LNCAP (cell line): ENCODE data around the gene CST3.

Experiments used
- TF ChIP-seq, protein P1 (sequence below): fragments of 450-650 bp; IDR thresholded peaks from 2 replicates; pipeline ENCODE4 v1.5.1; 2017; ENCODE audit warnings: mild to moderate bottlenecking

The CST3 gene

DNA sequence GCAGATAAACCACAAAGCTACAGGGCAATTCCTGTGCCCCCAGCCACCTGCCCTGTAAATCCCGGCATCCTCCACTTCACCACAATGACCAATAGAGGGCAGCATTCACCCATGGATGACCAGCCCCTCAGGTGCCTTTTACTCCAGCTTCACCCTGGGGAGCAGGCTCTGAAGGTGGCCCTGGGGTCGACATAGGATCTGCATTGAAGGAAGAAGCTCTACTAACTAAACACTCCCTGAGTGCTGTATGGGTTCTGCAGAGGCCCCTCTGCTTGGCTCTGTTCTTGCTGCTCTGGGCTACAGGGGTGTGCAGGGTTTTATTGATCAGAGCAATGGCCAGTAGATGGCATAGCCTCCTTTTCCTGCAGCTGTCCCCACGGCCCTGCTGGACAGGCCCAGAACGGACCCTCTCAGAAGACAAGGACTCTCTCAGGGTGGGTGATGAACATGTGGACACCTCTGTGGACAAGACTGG, 30.8 kb upstream of the CST3 start:
- TF ChIP-seq, protein P1, sequence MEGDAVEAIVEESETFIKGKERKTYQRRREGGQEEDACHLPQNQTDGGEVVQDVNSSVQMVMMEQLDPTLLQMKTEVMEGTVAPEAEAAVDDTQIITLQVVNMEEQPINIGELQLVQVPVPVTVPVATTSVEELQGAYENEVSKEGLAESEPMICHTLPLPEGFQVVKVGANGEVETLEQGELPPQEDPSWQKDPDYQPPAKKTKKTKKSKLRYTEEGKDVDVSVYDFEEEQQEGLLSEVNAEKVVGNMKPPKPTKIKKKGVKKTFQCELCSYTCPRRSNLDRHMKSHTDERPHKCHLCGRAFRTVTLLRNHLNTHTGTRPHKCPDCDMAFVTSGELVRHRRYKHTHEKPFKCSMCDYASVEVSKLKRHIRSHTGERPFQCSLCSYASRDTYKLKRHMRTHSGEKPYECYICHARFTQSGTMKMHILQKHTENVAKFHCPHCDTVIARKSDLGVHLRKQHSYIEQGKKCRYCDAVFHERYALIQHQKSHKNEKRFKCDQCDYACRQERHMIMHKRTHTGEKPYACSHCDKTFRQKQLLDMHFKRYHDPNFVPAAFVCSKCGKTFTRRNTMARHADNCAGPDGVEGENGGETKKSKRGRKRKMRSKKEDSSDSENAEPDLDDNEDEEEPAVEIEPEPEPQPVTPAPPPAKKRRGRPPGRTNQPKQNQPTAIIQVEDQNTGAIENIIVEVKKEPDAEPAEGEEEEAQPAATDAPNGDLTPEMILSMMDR = peak; percentile 90

DNA sequence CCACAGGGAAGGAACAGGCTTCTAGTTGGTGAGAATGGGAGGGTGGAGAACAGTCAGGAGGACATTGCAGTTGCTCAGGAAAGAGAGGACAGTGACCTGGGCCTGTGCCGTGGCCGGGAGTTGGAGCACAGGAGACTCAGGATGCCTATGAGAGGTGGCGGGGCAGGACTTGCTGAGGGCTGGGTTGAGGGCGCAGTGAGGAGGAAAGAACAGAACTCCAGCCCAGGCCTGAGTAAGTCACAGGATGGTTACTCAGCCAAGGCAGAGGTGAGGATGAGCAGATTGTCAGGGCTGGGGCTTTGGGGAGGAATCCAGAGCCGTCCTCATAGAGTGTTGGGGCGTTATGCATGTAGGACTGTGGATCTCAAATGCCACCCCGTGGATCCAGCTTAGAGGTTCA, 29.9 kb upstream of the CST3 start:
- TF ChIP-seq, protein P1 = no peak

DNA sequence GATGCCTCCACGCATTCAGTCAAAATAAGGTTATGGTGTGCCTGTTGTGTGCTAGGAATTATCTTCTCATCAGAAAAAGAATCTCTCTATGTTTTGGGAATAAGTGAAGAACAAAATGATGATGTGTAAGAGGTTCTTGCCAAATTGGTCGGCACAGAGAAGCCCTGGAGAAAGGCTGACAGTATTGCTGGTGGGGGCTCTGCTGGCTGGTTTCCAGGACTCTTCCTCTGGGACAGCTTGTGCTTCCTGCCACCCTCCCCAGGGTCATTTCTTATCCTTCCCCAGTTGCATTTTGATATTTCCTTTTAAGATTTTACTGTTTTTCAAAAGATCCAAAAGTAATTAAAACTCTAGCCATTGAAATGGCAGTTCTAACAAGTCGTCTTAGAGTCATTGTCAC, 28.9 kb upstream of the CST3 start:
- TF ChIP-seq, protein P1 = no peak

DNA sequence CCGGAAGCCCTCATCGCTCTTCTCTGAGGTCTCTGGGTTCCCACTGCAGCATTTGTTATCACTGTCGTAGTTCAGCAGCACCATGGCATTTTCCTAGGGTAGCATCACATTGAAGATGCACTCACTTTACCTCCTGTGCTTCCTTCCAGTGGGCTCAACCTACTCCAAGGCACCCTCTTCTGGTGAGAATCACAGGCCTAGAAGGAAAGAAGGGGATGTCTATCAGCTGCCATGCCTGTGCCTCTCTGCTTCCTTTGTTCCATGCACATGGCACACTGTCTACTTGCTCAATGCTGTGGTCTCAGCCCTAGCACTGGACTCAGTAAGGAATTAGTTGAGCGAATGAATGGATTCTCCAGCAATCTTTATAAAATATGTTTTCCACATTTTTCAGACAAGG, 28.4 kb upstream of the CST3 start:
- TF ChIP-seq, protein P1 = no peak

DNA sequence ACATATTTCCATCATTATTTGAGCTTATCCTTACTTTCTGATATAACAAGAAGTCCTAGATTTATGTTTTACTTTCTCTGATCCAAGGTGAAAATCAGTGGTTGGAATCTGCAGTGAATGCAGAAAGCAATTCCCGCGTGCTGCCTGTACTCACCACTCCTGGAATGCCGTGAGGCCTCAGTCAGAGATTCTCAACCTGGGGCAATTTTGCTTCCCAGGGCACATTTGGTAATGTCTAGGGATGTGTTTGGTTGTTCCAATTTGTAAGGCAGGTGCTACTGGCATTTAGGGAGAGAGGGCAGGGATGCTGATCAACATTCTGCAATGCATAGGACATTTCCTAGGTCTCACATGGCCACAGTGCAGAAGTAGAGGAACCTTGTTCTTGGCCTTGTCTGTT, 27.2 kb upstream of the CST3 start:
- TF ChIP-seq, protein P1 = no peak

DNA sequence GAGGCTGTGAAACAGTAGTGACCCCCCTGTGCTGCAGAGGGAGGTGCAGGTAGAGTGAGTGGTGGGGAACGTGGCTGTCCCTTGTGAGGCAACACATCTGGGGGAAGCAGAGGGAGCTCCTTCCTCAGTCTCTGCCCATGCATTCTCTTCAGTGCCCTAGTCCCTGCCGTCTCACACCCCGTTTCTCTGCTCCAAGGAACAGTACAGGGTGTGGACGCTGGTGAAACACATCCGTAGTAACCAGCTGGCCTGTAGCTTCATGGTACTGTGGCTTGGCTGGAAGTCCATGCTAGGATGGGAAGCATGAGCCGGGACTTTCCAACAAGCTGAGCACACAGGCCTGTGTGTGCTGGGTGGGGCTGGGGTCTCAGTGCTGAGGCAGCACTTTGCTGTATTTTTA, 25.4 kb upstream of the CST3 start:
- TF ChIP-seq, protein P1 = no peak

DNA sequence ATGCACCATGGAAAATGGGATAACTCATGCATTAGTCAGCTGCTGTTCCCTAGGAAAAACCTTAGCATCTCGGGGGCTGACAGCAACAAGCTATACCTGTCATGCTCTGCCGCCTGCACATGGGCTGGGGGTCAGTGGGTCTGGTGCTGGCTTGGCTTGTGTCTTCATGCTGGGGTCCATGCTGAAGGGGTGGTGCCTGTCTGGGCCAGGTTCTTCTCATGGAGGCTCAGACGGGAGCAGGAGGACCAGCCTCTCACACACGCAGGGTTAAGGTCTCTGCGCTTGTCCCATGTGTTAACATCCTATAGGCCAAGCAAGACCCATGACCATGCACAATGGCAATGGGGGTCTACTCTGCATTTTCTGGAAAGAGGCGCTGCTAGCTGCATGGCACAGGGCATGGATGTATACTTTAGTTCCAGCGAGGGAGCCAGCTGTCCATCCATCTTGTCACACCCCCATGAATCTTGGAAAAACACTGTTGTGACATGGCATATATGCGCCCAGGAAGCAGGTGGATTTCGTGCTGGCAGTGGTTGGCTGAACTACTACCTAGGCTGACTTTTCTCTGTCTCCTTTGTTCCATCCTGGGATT, 24.6 kb upstream of the CST3 start:
- TF ChIP-seq, protein P1 = no peak

DNA sequence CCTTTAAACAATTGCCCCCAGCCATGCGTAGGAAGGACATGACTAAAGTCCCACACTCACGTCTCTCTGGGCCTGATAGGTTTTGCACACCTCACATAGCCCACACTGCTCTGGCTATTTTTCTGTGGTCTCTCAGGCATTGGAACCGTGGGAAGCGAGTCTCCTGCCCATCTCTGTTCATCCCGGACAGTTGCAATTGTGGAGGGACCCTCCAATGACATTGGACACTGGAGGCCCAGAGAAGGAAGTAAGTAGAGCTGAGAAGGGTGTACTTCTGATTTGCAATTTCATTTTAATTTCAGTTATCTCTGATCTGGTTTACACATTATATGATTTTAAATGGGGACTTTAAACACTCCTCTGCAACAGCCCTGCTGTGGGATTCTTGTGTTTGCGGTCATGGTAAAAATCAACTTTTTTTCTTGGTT, 23.3 kb upstream of the CST3 start:
- TF ChIP-seq, protein P1 = no peak
